Fibroblast of peridontal ligament (primary cell): ENCODE data around the gene FIZ1.

ENCODE experiments used
- DNase-seq: peaks from one replicate; pipeline ENCODE4 v3.0.0-alpha.2; 2010; ENCODE audit errors: extremely low read depth

FIZ1 gene

GRCh38 chr19:55613930-55614710 lies 14.8 kb upstream of the FIZ1 start:
- DNase-seq = no peak

GRCh38 chr19:55613396-55613795 lies 14.1 kb upstream of the FIZ1 start:
- no peak for DNase-seq

GRCh38 chr19:55611983-55612645 lies 12.8 kb upstream of the FIZ1 start:
- no peak for DNase-seq

GRCh38 chr19:55611300-55611982 lies 12.1 kb upstream of the FIZ1 start:
- no peak for DNase-seq

GRCh38 chr19:55609326-55609725 lies 10.0 kb upstream of the FIZ1 start:
- DNase-seq = no peak

- no peak for DNase-seq
Observed at GRCh38 chr19:55606817-55607216, 7.5 kb upstream of the FIZ1 start.

GRCh38 chr19:55606471-55606787 lies 7.1 kb upstream of the FIZ1 start:
- DNase-seq = no peak

GRCh38 chr19:55605637-55606470 lies 6.5 kb upstream of the FIZ1 start, which contains the start of gene ZNF865:
TSS of gene ZNF865 (plus strand) at chr19:55605647. CDS start at chr19:55613619, 7,972 bp downstream.
- DNase-seq = peak; percentile 78

- peak; percentile 95 for DNase-seq
Observed at GRCh38 chr19:55605207-55605636, 5.9 kb upstream of the FIZ1 start.

GRCh38 chr19:55603581-55604292 lies 4.4 kb upstream of the FIZ1 start:
- DNase-seq = no peak

- DNase-seq = no peak
Observed at GRCh38 chr19:55603115-55603514, 3.8 kb upstream of the FIZ1 start.

GRCh38 chr19:55602104-55603001 lies 3.0 kb upstream of the FIZ1 start:
- DNase-seq = no peak

- no peak for DNase-seq
Observed at GRCh38 chr19:55601084-55601483, 1.8 kb upstream of the FIZ1 start.

GRCh38 chr19:55600662-55601028 lies 1.3 kb upstream of the FIZ1 start:
- no peak for DNase-seq

- DNase-seq = peak; percentile 88
Observed at GRCh38 chr19:55599842-55600661, 735 bp upstream of the FIZ1 start, which contains the start of gene ZNF524. TSS of gene ZNF524 (plus strand) at chr19:55600288. CDS start at chr19:55602113, 1,825 bp downstream.

- peak; percentile 96 for DNase-seq
Observed at GRCh38 chr19:55598719-55599467, 424 bp downstream of the FIZ1 start.

- no peak for DNase-seq
Observed at GRCh38 chr19:55598034-55598433, 1.3 kb downstream of the FIZ1 start.

- no peak for DNase-seq
Observed at GRCh38 chr19:55597501-55597921, 1.8 kb downstream of the FIZ1 start.
